HG03139 (cell line): ENCODE measurements around the gene AUP1.

Experiments used
- ATAC-seq: cut with Tn5 transposase; IDR thresholded peaks from one replicate; pipeline ENCODE4 v1.9.1; 2021; ENCODE audit not compliant: unreplicated experiment

Gene AUP1

DNA sequence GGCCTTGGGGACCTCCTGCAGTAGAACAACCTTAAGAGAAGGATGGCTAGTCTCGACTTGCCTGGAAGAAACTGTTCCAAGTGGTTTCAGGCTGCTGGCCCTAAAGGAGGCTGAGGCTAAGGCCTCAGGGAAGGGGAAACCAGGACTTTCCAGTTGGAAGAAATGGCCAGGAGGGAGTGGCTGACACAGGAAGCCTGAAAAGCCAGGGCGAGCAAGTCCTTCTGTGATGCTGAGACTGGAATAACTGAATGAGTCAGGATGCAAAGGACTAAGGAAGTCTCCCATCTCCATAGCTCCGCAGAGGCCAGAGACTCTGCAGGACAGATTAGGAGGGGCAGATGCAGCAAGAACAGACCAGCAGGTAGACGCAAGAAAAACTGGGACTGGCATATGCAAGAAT lies 7.6 kb upstream of the AUP1 start:
- no peak for ATAC-seq

DNA sequence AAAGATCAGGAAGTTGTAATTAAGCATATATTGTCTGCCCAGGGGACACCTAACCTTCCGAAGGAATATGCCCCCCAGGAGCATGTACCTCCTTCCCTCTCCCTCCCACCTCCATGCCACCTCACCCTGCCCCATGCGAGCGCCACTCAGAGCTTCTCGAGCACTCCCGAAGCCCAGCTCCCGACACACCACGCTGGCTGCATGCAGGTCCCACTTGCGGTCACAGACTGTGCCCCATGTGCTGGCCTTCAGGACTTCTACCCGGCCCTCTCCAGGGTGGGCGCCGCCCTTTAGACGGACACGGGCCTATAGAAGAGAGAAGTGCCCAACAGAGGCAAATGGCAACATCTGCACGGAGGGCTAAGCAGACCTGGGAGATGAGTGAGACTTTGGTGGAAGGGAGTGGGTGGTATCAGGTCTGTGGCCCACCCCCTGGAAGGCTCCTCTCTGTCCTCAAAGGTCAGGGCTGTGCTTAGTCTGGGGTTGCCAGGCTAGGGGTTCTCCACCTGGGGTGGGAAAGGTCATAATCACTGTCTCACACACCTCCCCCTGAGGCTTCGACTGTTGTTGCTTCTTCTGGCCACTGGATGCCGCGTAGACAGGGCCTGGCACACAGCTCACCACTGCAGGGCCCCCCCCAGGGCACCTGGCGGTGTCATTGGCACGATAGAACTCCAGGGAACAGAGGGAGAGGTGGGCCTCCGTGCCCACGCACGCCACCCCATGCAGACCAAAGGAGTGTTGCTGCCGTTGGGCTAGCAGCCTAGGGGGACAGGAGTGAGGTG lies 6.9 kb upstream of the AUP1 start:
- no peak for ATAC-seq

DNA sequence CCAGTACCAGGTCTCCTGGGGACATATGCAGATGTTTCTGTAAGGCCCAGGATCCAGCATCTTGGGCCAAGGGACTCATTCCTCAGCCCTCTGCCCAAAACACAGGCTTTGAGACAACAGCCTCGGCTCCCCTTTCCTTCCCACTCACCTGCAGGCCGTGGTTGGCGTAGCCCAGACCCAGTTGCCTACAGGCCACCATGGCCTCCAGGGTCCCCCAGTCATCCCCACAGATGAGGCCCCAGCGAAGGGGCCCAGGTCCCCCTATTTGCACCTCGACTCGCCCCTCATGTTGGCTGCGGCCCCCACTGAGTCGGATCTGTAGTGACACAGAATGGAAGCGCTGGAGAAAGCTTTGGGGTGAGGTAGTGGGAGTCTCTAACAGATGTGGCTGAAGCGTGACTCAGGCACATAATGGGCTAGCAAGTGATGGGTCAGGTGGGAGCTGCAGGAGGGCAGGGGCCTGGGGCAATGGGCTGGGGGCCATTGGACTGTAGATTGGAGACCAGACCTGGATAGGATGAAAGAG lies 6.0 kb upstream of the AUP1 start:
- no peak for ATAC-seq

GRCh38 chr2:74534411-74534810 lies 4.9 kb upstream of the AUP1 start:
- no peak for ATAC-seq

GRCh38 chr2:74533464-74533863 lies 4.0 kb upstream of the AUP1 start:
- ATAC-seq, result no peak

- no peak for ATAC-seq
Measured at GRCh38 chr2:74532222-74532621, 2.7 kb upstream of the AUP1 start.

GRCh38 chr2:74531666-74532065 lies 2.2 kb upstream of the AUP1 start:
- ATAC-seq, result no peak

- peak; percentile 26 for ATAC-seq
Measured at GRCh38 chr2:74530239-74531187, 1.0 kb upstream of the AUP1 start.

- ATAC-seq, result peak; percentile 12
Measured at GRCh38 chr2:74528600-74529356, 728 bp downstream of the AUP1 start.

GRCh38 chr2:74527741-74528140 lies 1.8 kb downstream of the AUP1 start:
- ATAC-seq, result no peak

DNA sequence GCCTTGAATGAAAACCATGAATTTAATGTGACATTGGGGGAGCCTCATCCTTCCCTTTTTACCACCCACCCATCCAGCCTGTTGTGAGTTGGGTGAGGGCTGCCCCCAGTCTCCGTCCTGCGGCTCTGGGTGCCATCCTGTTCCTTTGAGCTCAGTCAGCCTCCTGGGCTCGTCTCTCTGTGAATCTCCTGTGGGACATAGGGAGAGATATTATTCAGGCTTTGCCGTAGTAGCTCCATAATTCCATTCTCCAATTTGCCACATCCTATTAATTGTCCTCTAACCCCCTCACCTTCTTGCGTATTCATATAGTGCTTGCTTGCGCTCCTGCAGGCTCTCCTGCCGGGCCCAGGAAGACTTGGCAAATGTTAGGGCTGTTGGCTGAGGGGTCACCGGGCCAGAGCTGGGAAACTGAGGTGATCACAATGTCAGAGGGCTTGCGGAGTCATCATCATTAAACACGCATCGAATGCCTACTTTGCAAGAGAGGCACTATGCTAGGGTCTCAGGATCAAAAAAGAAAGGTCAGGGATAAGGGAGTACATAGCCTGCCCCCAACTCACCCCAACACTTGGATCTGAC lies 2.8 kb downstream of the AUP1 start:
- no peak for ATAC-seq

DNA sequence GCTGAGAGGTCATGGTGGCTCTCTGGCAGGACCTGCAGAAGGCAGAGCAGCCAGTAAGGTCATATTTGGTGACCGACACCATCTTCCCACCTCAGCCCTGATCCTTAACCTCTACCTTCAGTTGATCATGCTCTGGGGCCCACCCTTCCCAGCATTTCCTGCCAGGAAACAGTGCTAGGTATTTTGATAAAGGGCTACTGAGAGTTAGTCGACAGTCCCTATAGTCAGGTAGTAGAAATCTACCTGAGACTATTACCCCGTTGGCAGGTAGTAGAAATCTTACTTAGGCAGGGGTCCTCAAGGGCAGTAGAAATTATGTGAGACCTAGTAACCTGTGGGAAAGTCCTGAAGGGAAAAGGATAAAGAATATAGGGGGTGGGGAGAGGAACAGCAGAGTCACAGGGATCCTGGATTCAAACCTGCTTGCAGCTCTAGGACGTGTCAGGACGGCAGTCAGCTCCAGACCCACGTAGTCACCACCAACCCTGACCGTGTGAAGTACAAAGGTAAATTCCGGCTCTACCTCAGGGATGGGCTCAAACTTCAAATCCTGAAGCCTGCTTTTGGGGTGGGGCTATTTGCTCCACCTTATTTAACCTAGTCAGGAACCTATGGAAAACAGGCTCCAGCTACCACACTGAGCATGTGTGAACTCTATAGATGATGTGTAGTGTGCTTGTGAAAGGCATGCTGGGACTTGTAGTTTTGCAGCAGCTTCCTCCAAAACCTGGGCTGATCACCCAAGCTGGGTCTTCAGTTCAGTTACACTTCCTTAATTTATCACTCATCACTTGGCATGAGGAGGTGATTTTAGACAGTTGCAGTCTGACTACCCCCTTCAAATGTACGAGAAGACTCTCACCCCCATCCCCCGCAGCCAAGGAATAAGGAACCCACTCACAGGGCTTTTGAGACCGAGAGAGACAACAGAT lies 3.5 kb downstream of the AUP1 start, which contains the start of gene DQX1:
Gene DQX1, minus strand, starts transcription at position 515 of the 932 bp plus-strand sequence. Its CDS starts 502 bp downstream, at position 13.
- no peak for ATAC-seq

DNA sequence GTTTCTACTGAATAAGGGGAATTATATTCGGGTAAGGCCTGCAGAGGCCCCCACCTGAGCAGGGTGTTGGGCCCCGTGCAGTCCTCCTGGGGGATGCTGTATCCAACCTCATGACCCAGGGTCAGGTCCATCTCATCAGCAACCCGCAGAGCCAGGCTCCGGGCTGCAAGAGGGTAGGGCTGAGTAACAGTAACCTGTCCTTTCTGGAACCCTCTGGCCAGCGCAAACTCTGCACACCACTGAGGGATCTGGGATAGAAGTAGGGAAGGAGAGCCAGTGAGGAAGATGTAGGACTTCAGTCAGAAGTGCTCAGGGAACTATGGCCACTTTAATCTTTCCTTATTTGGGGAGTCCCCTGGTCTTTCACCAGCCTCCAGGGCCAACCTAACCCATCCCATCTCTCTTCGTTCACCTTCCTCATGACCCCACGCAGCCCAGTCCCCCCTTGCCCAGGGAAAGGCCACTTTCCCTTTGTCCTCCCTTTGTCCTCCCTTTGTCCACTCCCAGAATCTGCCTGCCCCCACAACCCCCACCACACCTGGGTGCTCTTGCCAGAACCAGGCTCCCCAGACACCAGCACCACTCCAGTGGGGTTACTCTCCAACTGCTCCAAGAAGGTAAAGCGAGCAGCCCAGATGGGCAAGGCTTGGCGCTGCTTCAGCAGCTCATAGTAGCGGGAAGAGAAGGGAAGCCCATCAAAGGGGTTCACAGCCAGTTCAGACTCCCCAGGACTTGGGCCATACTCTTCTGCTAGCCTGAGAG lies 4.4 kb downstream of the AUP1 start:
- ATAC-seq, result no peak

GRCh38 chr2:74524005-74524404 lies 5.5 kb downstream of the AUP1 start:
- ATAC-seq, result no peak

DNA sequence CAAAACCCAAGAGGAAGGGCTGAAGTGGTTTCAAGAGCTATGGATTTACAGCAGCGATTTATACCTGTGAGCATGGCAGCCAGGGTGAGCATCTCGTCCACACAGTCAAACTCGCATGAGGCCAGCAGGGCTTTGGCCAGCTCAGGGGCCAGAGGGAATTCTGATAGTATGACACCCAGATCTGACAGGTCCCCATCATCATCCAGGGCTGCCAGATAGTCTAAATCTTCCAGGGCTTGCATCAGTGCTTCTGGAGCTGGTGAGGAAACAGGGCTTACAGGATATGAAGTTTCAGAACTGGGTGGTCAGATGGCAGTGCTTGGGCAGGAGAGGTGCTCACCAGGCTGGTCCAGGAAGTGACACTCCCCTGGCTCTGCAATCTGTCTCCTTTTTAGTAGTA lies 7.0 kb downstream of the AUP1 start:
- no peak for ATAC-seq

GRCh38 chr2:74516650-74517049 lies 12.9 kb downstream of the AUP1 start:
- ATAC-seq, result no peak

DNA sequence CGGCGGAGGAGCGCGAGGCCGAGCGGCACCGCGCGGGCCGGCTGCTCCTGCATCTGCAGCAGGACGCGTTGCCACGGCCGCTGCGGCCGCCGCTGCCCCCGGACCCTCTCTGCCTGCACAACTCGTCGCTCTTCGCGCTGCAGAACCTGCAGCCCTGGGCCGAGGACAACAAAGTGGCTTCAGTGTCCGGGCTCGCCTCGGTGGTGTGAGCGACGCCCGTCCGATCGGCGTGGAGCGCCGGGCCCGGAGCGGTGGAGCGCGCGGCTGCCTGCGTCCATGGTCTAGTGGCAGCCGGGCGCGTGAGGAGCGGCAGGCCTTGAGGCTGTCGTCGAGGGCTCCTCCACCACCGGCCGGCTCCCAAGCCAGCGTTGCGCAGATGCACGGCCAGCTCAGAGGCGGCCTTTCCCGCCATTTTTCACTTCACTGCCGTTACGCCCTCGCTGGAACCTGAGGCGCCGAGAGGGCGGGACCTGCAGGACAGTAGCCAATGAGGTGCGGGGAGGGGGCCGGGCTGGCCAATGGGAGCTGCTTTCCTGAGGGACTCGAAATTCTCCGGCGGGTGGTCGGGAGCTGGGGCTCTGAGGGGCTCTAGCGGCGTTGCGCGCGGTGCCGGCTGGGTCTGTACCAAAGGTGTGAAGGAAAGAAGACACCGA lies 13.4 kb downstream of the AUP1 start:
- peak; percentile 63 for ATAC-seq

GRCh38 chr2:74515271-74515980 lies 14.1 kb downstream of the AUP1 start:
- ATAC-seq, result peak; percentile 29
